GM12878 (cell line): ENCODE data around the gene CYB5RL. TPM values are rescaled to one million over a fixed set of nuclear protein-coding genes. Genes with fewer than 3 reads are reported as not detected.

Experiments
- ATAC-seq: fragments of 200-7000 bp; cut with Tn5 transposase; 3 replicates; pipeline ENCODE4 v1.9.1; 2020; ENCODE audit warnings: mild to moderate bottlenecking, moderate library complexity
- BruUV-seq: library from RNA; stranded (reverse); fragments of 400-500 nt; replicated peaks from 2 replicates; lab custom pipeline; 2021; lab: Mats Ljungman, UMichigan
- CTCF ChIA-PET: fragments of 300-600 bp; sonication (Branson Sonifier 250); formaldehyde crosslinking; extraction: SDS; loops from one replicate; lab custom pipeline; 2021; ENCODE audit warnings: inconsistent platforms; lab: Yijun Ruan, JAX
- POLR2A ChIA-PET: fragments of 350-600 bp; formaldehyde crosslinking; extraction: SDS; loops from one replicate; lab custom pipeline; 2021; ENCODE audit warnings: inconsistent platforms; lab: Charles Lee
- RAD21 ChIA-PET: fragments of 300-600 bp; sonication (Branson Sonifier 250); formaldehyde crosslinking; loops from one replicate; lab custom pipeline; 2023; ENCODE audit warnings: antibody characterized with exemption; ENCODE audit not compliant: unreplicated experiment; lab: Charles Lee
- SMC1A ChIA-PET: fragments of 300-600 bp; sonication (Branson Sonifier 250); formaldehyde crosslinking; loops from one replicate; lab custom pipeline; 2023; ENCODE audit not compliant: unreplicated experiment, uncharacterized antibody; lab: Charles Lee
- DNase-seq: peaks from one replicate; pipeline ENCODE4 v3.0.0-alpha.2; 2011; ENCODE audit warnings: low read depth, low spot score
- FAIRE-seq: peaks from 3 replicates; lab custom pipeline; 2011; peaks lifted over from hg19 to GRCh38; lab: Jason Lieb, UNC
- H2AFZ ChIP-seq: 2 replicates; pipeline ENCODE4 v1.6.0; 2011; ENCODE audit warnings: low read depth, low read length, control low read depth; ENCODE audit not compliant: control insufficient read depth
- H3K27ac ChIP-seq: 2 replicates; pipeline ENCODE4 v1.5.1; 2011; ENCODE audit warnings: control low read depth; ENCODE audit not compliant: control insufficient read depth, insufficient read depth
- H3K27me3 ChIP-seq, 2 experiments: replicated peaks in 1 of 2; 2 replicates each; pipeline versions ENCODE4 v1.6.0 to v1.6.1; 2011; ENCODE audit warnings: low read length in 1 of 2; ENCODE audit not compliant: control insufficient read depth in 2 of 2, insufficient read depth in 2 of 2
- H3K36me3 ChIP-seq, 2 experiments: 2 replicates each; pipeline ENCODE4 v1.5.1; 2011; ENCODE audit warnings: low read length in 1 of 2; ENCODE audit not compliant: control insufficient read depth in 2 of 2, insufficient read depth in 2 of 2
- H3K4me1 ChIP-seq: 2 replicates; pipeline ENCODE4 v1.6.1; 2011; ENCODE audit warnings: mild to moderate bottlenecking, low read length, moderate library complexity, mixed read lengths; ENCODE audit not compliant: control insufficient read depth, insufficient read depth
- H3K4me2 ChIP-seq: 2 replicates; pipeline ENCODE4 v1.6.0; 2011; ENCODE audit warnings: control low read depth; ENCODE audit not compliant: control insufficient read depth, insufficient read depth
- H3K4me3 ChIP-seq: fragments of 200-600 bp; sonication (generic); 2 replicates; pipeline ENCODE4 v1.5.1; 2016
- H3K79me2 ChIP-seq: 2 replicates; pipeline ENCODE4 v1.6.0; 2011; ENCODE audit warnings: low read length; ENCODE audit not compliant: control insufficient read depth, insufficient read depth
- H3K9ac ChIP-seq: 2 replicates; pipeline ENCODE4 v1.8.0; 2011; ENCODE audit warnings: low read length, control low read depth, mixed read lengths; ENCODE audit not compliant: control insufficient read depth, insufficient read depth
- H3K9me3 ChIP-seq: replicated peaks from 3 replicates; pipeline ENCODE4 v1.5.1; 2011; ENCODE audit warnings: mild to moderate bottlenecking, low read length; ENCODE audit not compliant: control insufficient read depth, insufficient read depth
- H4K20me1 ChIP-seq: 2 replicates; pipeline ENCODE4 v1.6.0; 2011; ENCODE audit not compliant: control insufficient read depth, insufficient read depth
- BCLAF1 ChIP-seq: fragments of 450-650 bp; IDR thresholded peaks from 2 replicates; pipeline ENCODE4 v1.6.1; 2017; ENCODE audit warnings: antibody characterized with exemption, mild to moderate bottlenecking, moderate library complexity
- CBX3 ChIP-seq: fragments of 200-600 bp; sonication (generic); IDR thresholded peaks from 2 replicates; pipeline ENCODE4 v1.6.1; 2016; ENCODE audit warnings: low read depth, borderline replicate concordance
- CREB1 ChIP-seq: IDR thresholded peaks from 2 replicates; pipeline ENCODE4 v1.6.1; 2012; ENCODE audit warnings: low read depth, mild to moderate bottlenecking, inconsistent platforms
- CTCF ChIP-seq, 3 experiments: IDR thresholded peaks in 2 of 3; conservative IDR thresholded peaks in 1 of 3; 2 replicates each; pipeline ENCODE4 v1.5.1; 2011; ENCODE audit warnings: low read depth in 3 of 3, low read length in 3 of 3, mild to moderate bottlenecking in 3 of 3, control low read depth in 2 of 3, moderate library complexity in 2 of 3, inconsistent platforms in 1 of 3, mixed read lengths in 1 of 3; ENCODE audit not compliant: control insufficient read depth in 2 of 3, insufficient read depth in 1 of 3; ENCODE audit errors: extremely low read depth in 1 of 3
- EP300 ChIP-seq, 2 experiments: fragments of 150-350 bp in 1 of 2; IDR thresholded peaks; 2 replicates each; pipeline ENCODE4 v1.6.1; 2011 to 2012; ENCODE audit warnings: low read depth in 2 of 2, low read length in 2 of 2, borderline replicate concordance in 1 of 2, improper control_type of control experiment in 1 of 2, inconsistent platforms in 1 of 2; ENCODE audit not compliant: control insufficient read depth in 1 of 2
- ESRRA ChIP-seq: IDR thresholded peaks from 2 replicates; pipeline ENCODE4 v1.6.1; 2012; ENCODE audit warnings: mild to moderate bottlenecking, low read length, improper control_type of control experiment
- MEF2A ChIP-seq: IDR thresholded peaks from 2 replicates; pipeline ENCODE4 v1.6.1; 2011; ENCODE audit warnings: low read depth, mild to moderate bottlenecking, low read length, moderate library complexity; ENCODE audit not compliant: insufficient read depth
- MTA3 ChIP-seq: IDR thresholded peaks from 2 replicates; pipeline ENCODE4 v1.6.1; 2012; ENCODE audit warnings: low read length, inconsistent platforms, borderline replicate concordance
- NKRF ChIP-seq: fragments of 450-650 bp; conservative IDR thresholded peaks from 2 replicates; pipeline ENCODE4 v1.6.1; 2017; ENCODE audit warnings: mild to moderate bottlenecking, moderate library complexity
- PKNOX1 ChIP-seq: fragments of 450-650 bp; IDR thresholded peaks from 2 replicates; pipeline ENCODE4 v1.6.1; 2016; ENCODE audit warnings: mild to moderate bottlenecking
- POLR2AphosphoS2 ChIP-seq: IDR thresholded peaks from 2 replicates; pipeline ENCODE4 v1.6.1; 2011; ENCODE audit warnings: low read depth, mild to moderate bottlenecking, low read length, improper control_type of control experiment, moderate library complexity
- RUNX3 ChIP-seq: IDR thresholded peaks from 2 replicates; pipeline ENCODE4 v1.6.1; 2012; ENCODE audit warnings: low read length, inconsistent platforms
- SMAD1 ChIP-seq: fragments of 450-650 bp; IDR thresholded peaks from 2 replicates; pipeline ENCODE4 v1.6.1; 2018; ENCODE audit warnings: mild to moderate bottlenecking, low read depth; ENCODE audit not compliant: partially characterized antibody
- SUPT20H ChIP-seq: IDR thresholded peaks from 2 replicates; pipeline ENCODE4 v1.6.1; 2011; ENCODE audit warnings: low read depth, mild to moderate bottlenecking, low read length, moderate library complexity, borderline replicate concordance; ENCODE audit not compliant: control insufficient read depth
- SUZ12 ChIP-seq: fragments of 200-600 bp; sonication (generic); IDR thresholded peaks from one replicate; pipeline ENCODE4 v1.6.1; 2018; ENCODE audit warnings: antibody characterized with exemption, mild to moderate bottlenecking; ENCODE audit not compliant: unreplicated experiment
- TCF3 ChIP-seq: IDR thresholded peaks from 2 replicates; pipeline ENCODE4 v1.6.1; 2012; ENCODE audit warnings: low read depth, mild to moderate bottlenecking, low read length, borderline replicate concordance; ENCODE audit not compliant: insufficient read depth
- ZNF217 ChIP-seq: fragments of 450-650 bp; IDR thresholded peaks from 2 replicates; pipeline ENCODE4 v1.6.1; 2017; ENCODE audit warnings: antibody characterized with exemption, mild to moderate bottlenecking
- WGBS: methylation state at CpG from one replicate; pipeline ENCODE4 v1.1.6; 2016; ENCODE audit warnings: low lambda C conversion rate; ENCODE audit not compliant: insufficient replicate concordance, insufficient coverage; ENCODE audit errors: missing lambda C conversion rate; 5-methylcytosine and 5-hydroxymethylcytosine counted together
- in situ Hi-C: fragments of 300-500 bp; cut with MboI; formaldehyde crosslinking; loops from 9 replicates; pipeline ENCODE4 v1.14.3; 2018; ENCODE audit warnings: mixed read lengths
- intact Hi-C: fragments of 100-400 bp; cut with micrococcal nuclease; formaldehyde crosslinking; loops from one replicate; pipeline ENCODE4 v1.14.2; 2022; ENCODE audit not compliant: unreplicated experiment
- polyA plus RNA-seq, 11 experiments: library from polyadenylated mRNA; depleted of rRNA in 4 of 11; unstranded in 6 of 11; stranded (reverse) in 5 of 11; fragments of >200 nt; fragmentation: Nextera tagmentation in 4 of 11; fragmentation: Illumina TruSeq in 1 of 11; extraction: Ambion mirVana in 4 of 11; extraction: Trizol in 1 of 11; gene quantifications; 1 replicate in 1 of 11; 2 replicates in 10 of 11; pipeline versions ENCODE4 v1.2.1 to v1.2.3, GENCODE V29; 2011 to 2016; ENCODE audit warnings: inconsistent platforms in 2 of 11, missing spikeins in 2 of 11, low read depth in 1 of 11
- total RNA-seq, 4 experiments: library from RNA; depleted of rRNA in 3 of 4; stranded (reverse); fragments of >200 nt in 3 of 4; fragmentation: Illumina TruSeq in 1 of 4; extraction: Trizol in 1 of 4; gene quantifications; 2 replicates each; pipeline versions ENCODE4 v1.2.1 to v1.2.3, GENCODE V29; 2013 to 2021

The CYB5RL gene
- total and polyA plus RNA-seq, 10 of the 15 experiments (the other 5 are each of a cell fraction or from before 2014, with no cell fraction given): 3.1 to 8.7 (median 7.2) TPM

GRCh38 chr1:54207287-54207686 is 7.5 kb upstream of the CYB5RL start:
- RAD21 ChIA-PET: no interaction called here

More at GRCh38 chr1:54207287-54207686, 7.5 kb upstream of the CYB5RL start:
- Histone ChIP-seq H3K9me3 (no peaks in the 10 kb centered on the region), H3K79me2 (peaks cover 9% of the 10 kb centered on the region), H4K20me1 (no peaks in the 10 kb centered on the region), H3K36me3 (peaks cover 10 to 31% of the 10 kb centered on the region in 2 experiments), H3K9ac (no peak overlapping the region), H3K27me3 (no peaks in the 10 kb centered on the region), H3K27ac (no peak overlapping the region), H3K4me3 (no peak overlapping the region), H3K4me2 (no peak overlapping the region), H2AFZ (no peak overlapping the region), H3K4me1 (no peaks in the 10 kb centered on the region)
- BruUV-seq: no TSS peak
- no peak for TF ChIP-seq PKNOX1
- TF ChIP-seq EP300 (IDR thresholded peaks at IDR 0.05; ENCODE audit: borderline replicate concordance in 1 of 2, control insufficient read depth in 1 of 2, low read depth in 2 of 2, low read length in 2 of 2): no peak
- no peak for TF ChIP-seq SUPT20H
- TF ChIP-seq ZNF217: no peak
- TF ChIP-seq CTCF (IDR thresholded peaks at IDR 0.05 in 2 of 3, conservative IDR thresholded peaks at IDR 0.05 in 1 of 3; ENCODE audit: control insufficient read depth in 2 of 3, extremely low read depth in 1 of 3, insufficient read depth in 1 of 3, low read depth in 3 of 3, low read length in 3 of 3): no peak
- no peak for TF ChIP-seq SUZ12
- no peak for TF ChIP-seq TCF3
- TF ChIP-seq SMAD1: no peak
- TF ChIP-seq MTA3: no peak
- TF ChIP-seq MEF2A: no peak
- no peak for TF ChIP-seq CREB1
- no peak for TF ChIP-seq CBX3
- no peak for TF ChIP-seq ESRRA
- TF ChIP-seq RUNX3: no peak
- no peak for TF ChIP-seq POLR2AphosphoS2
- TF ChIP-seq NKRF: no peak
- no peak for TF ChIP-seq BCLAF1
- no peak for ATAC-seq
- DNase-seq: no peak
- WGBS: 95% methylated on average over 1 of the region's 1 CpG
- in situ Hi-C loops: no loop called here
- ChIA-PET CTCF (no interaction called here), POLR2A (no interaction called here), SMC1A (no interaction called here)
- no peak for FAIRE-seq
- intact Hi-C loops: no loop called here
